ENCODE results near the gene WSB1. TPM values are rescaled to one million over a fixed set of nuclear protein-coding genes. Genes with fewer than 3 reads are reported as not detected.

Gene WSB1
- total RNA-seq, 1 experiment from 2014 or later: 114 TPM

DNA sequence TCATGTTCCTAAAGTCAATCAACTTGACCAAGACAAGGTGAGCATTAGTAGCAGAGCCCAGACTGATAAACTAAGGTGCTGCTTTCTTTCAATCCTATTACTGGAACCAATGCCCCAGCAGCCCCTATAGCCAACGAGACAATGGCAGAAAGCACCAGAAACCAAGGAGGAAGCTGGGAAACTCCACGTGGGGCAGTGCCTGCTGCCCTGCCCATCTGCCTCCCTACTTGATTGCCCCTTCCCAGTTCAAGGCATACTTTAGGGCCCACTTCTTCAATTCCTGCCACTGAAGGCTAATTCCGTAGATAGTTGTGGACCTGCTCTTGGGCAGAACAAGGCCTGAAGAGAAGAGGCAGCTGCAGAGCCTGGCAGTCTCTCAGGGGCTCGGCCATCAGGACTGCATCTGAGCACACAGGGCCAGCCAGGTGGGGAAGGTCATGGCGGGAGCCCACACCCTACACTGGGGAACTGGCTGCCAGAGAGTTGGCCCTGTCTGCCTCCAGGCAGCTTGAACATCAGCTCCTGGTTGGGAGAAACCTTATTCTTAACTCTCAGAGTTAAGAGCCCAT is 30.9 kb downstream of the WSB1 start:
- BruUV-seq (replicated peaks): no TSS peak
- no peak for DNase-seq (ENCODE audit: low spot score)
- Histone ChIP-seq H3K27me3 (replicated peaks; ENCODE audit: insufficient read depth, low read depth, low read length, poor library complexity) (no peaks in the 10 kb centered on the region), H3K27ac (ENCODE audit: low read depth, low read length, poor library complexity, severe bottlenecking) (no peak overlapping the region), H3K9me3 (ENCODE audit: low read depth, low read length, poor library complexity, severe bottlenecking) (no peaks in the 10 kb centered on the region), H3K4me3 (ENCODE audit: low read depth, low read length, poor library complexity, severe bottlenecking) (no peak overlapping the region), H3K36me3 (ENCODE audit: insufficient read depth, low read length, poor library complexity, severe bottlenecking) (no peaks in the 10 kb centered on the region), H3K4me1 (ENCODE audit: insufficient read depth, low read length, poor library complexity, severe bottlenecking) (no peaks in the 10 kb centered on the region)
- TF ChIP-seq EZH2 (IDR thresholded peaks at IDR 0.05; ENCODE audit: borderline replicate concordance, low read depth, low read length, poor library complexity, severe bottlenecking) (no peak), CTCF (conservative IDR thresholded peaks at IDR 0.05; ENCODE audit: low read depth, low read length) (no peak)
- intact Hi-C loops (cut with micrococcal nuclease; ENCODE audit: unreplicated experiment): no loop called here
- CTCF ChIA-PET: no interaction called here
- POLR2A ChIA-PET (ENCODE audit: low non-redundant PET): interaction anchor here (0.7 kb wide), 1 partner anchor 30 kb away, joined by 3 read pairs; no protein-coding TSS in a partner anchor

DNA sequence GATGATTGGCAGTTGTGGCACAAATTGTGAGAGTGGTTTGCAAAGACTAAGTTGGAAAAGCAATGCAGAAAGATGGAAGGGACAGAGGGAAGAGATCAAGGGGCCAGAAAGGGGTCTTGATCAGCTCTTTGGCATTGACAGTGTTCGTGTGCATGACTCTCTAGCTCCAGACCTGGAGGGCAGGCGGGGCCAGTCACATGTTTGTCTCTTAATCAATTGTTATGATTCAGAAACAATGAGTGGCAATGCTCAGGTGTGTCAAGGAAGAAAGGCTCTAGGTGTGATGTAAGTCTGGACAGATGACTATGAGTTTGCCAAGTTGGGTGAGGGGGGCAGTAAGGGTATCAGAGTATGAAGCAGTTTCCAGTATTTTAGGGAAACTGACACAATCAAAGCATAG is 32.1 kb downstream of the WSB1 start:
- no TSS peak for BruUV-seq (replicated peaks)
- H3K4me3 ChIP-seq (ENCODE audit: low read depth, low read length, poor library complexity, severe bottlenecking): no peak overlapping the region
- CTCF ChIA-PET: no interaction called here
- POLR2A ChIA-PET (ENCODE audit: low non-redundant PET): no interaction called here
- no peaks in the 10 kb centered on the region for H3K9me3 ChIP-seq (ENCODE audit: low read depth, low read length, poor library complexity, severe bottlenecking)
- H3K27me3 ChIP-seq (replicated peaks; ENCODE audit: insufficient read depth, low read depth, low read length, poor library complexity): no peaks in the 10 kb centered on the region
- no peak for TF ChIP-seq CTCF (conservative IDR thresholded peaks at IDR 0.05; ENCODE audit: low read depth, low read length)
- no peak for TF ChIP-seq EZH2 (IDR thresholded peaks at IDR 0.05; ENCODE audit: borderline replicate concordance, low read depth, low read length, poor library complexity, severe bottlenecking)
- no peaks in the 10 kb centered on the region for H3K4me1 ChIP-seq (ENCODE audit: insufficient read depth, low read length, poor library complexity, severe bottlenecking)
- DNase-seq (ENCODE audit: low spot score): no peak
- H3K36me3 ChIP-seq (ENCODE audit: insufficient read depth, low read length, poor library complexity, severe bottlenecking): no peaks in the 10 kb centered on the region
- intact Hi-C loops (cut with micrococcal nuclease; ENCODE audit: unreplicated experiment): no loop called here
- H3K27ac ChIP-seq (ENCODE audit: low read depth, low read length, poor library complexity, severe bottlenecking): no peak overlapping the region

- no peaks in the 10 kb centered on the region for H3K4me1 ChIP-seq (ENCODE audit: insufficient read depth, low read length, poor library complexity, severe bottlenecking)
- ChIA-PET CTCF (interaction anchor here (1.0 to 1.5 kb wide), 2 partner anchors 88 to 90 kb away, joined by 3 to 14 read pairs; no protein-coding TSS in a partner anchor), POLR2A (ENCODE audit: low non-redundant PET) (no interaction called here)
- H3K27me3 ChIP-seq (replicated peaks; ENCODE audit: insufficient read depth, low read depth, low read length, poor library complexity): no peaks in the 10 kb centered on the region
- intact Hi-C loops (cut with micrococcal nuclease; ENCODE audit: unreplicated experiment): no loop called here
- no peaks in the 10 kb centered on the region for H3K36me3 ChIP-seq (ENCODE audit: insufficient read depth, low read length, poor library complexity, severe bottlenecking)
- H3K27ac ChIP-seq (ENCODE audit: low read depth, low read length, poor library complexity, severe bottlenecking): no peak overlapping the region
- H3K4me3 ChIP-seq (ENCODE audit: low read depth, low read length, poor library complexity, severe bottlenecking): no peak overlapping the region
- no peak for TF ChIP-seq CTCF (conservative IDR thresholded peaks at IDR 0.05; ENCODE audit: low read depth, low read length)
- TF ChIP-seq EZH2 (IDR thresholded peaks at IDR 0.05; ENCODE audit: borderline replicate concordance, low read depth, low read length, poor library complexity, severe bottlenecking): no peak
- H3K9me3 ChIP-seq (ENCODE audit: low read depth, low read length, poor library complexity, severe bottlenecking): no peaks in the 10 kb centered on the region
- no TSS peak for BruUV-seq (replicated peaks)
- DNase-seq (ENCODE audit: low spot score): no peak
Observed at GRCh38 chr17:27326585-27326984, 32.7 kb downstream of the WSB1 start.

Data from A673 (cell line).